ENCODE data around the gene SAC3D1. TPM values are rescaled to one million over a fixed set of nuclear protein-coding genes. Genes with fewer than 3 reads are reported as not detected.

SAC3D1 gene
- total RNA-seq, 1 donor from 2014 or later, result 8.5 TPM

- no peak for DNase-seq
These were observed 14.2 kb upstream of the SAC3D1 start for GRCh38 chr11:65026810-65027209.

DNA sequence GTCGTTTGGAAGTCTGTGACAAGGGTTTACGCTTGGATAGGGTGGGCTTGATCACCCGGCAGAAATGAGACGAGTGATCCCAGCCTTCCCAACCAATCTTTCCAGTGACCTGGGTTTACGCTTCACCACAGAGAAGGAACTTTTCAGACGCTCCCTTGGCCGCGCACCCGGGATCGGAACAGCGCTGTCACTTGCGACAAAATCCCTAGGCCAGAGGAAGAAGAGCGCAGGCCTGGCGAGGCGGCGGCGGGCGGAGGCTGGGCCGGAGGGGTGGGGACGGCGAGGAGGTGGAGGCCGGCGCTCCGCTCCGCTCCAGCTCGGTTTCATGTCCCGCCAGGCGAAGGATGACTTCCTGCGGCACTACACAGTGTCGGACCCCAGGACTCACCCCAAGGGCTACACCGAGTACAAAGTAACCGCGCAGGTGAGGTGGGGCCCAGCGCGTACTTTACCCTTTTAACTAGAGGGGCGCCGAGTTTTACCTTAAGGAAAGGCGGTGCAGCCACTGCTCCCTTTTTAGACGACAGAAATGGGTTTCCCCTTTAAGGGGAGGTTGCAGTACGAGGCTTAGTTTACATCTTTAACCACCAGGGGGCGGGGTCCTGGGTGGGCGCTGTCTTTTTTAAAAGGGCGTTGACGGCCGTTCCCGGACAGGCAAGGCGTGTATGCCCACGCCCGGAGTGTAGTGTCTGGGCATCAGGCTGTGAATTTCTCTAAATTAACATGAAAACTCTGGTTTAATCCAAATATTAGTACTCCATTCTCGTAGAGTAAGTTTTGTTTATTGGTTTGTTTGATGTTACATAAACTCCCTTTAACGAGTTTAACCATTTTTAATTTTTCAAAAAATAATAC is 13.6 kb upstream of the SAC3D1 start, which contains the start of gene SNX15:
TSS of gene SNX15 (plus strand) at position 227 of the 855 bp plus-strand sequence. CDS start at position 326, 99 bp downstream.
- peak; percentile 99 for DNase-seq

DNA sequence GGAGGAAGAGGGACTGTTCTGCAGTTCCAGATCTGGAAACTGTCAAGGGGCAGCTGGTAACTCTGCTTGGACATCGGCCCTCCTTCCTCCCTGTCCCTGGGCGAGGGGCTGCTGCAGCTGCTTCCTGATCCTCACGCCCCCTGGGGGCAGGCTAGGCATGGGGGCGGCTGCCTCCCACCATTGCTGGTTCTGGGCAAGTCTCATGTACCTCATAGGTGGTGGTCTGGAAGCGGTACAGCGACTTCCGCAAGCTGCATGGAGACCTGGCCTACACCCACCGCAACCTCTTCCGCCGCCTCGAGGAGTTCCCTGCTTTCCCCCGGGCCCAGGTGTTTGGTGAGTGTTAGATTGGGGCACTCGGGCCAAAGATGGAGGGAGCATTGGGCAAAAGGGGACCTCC is 8.8 kb upstream of the SAC3D1 start:
- DNase-seq, result no peak

GRCh38 chr11:65034423-65034822 is 6.6 kb upstream of the SAC3D1 start:
- no peak for DNase-seq

GRCh38 chr11:65035579-65035978 is 5.4 kb upstream of the SAC3D1 start:
- no peak for DNase-seq

DNA sequence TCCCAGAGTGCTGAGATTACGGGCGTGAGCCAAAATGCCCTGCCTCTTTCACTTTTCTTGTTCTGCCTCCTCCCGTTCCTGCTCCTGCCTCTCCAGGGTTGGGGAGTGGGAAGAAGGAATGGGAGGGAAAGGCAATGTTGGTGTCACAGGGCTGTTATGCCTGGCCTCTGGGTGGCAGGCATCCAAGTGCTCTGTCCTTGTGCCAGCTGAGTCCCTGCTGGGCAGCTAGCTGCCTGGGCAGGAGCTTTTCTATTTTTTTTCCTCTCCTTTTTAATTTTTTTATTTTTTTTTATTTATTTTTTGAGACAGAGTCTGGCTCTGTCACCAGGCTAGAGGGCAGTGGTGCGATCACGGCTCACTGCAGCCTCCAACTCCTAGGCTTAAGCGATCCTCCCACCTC is 4.1 kb upstream of the SAC3D1 start:
- peak; percentile 34 for DNase-seq

- no peak for DNase-seq
These were observed 527 bp upstream of the SAC3D1 start for GRCh38 chr11:65040520-65040846.

DNA sequence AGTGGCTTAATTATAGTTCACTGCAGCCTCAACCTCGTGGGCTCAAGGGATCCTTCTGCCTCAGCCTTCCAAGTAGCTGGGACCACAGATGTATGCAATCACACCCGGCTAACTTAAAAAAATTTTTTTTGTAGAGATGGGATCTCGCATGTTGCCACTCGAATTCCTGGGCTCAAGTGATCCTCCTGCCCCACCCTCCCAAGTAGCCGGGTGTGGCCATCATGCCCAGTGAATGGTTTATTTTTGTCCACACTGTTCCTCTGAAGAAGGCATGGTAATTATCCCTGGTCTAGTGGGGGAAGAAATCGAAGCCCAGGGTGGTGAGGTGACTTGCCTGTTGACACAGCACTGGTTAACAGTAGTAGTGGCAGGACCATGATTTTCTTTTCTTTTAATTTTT is 1.9 kb downstream of the SAC3D1 start:
- DNase-seq, result peak; percentile 42

DNA sequence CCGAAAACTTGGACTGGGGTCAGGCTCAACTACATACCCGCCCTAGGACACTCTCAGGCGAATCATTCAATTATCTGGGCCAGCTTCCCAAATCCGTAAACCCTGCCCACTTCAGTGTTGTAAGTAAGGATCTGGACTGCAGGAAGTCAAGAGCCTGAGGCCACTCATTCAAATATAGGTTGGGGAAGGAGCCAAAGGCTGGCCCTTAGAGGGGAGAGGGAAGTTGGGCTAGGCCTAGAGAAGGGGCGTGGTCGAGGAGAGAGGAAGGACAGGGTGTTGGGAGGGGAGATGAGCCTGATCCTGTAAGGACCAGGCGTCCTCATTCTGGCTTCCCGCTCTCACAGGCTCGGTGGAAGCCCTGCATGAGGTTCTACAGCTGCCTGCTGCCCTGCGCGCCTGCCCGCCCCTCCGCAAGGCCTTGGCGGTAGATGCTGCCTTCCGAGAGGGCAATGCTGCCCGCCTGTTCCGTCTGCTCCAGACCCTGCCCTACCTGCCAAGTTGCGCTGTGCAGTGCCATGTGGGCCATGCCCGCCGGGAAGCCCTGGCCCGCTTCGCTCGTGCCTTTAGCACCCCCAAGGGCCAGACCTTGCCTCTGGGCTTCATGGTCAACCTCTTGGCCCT is 3.0 kb downstream of the SAC3D1 start:
- peak; percentile 27 for DNase-seq

DNA sequence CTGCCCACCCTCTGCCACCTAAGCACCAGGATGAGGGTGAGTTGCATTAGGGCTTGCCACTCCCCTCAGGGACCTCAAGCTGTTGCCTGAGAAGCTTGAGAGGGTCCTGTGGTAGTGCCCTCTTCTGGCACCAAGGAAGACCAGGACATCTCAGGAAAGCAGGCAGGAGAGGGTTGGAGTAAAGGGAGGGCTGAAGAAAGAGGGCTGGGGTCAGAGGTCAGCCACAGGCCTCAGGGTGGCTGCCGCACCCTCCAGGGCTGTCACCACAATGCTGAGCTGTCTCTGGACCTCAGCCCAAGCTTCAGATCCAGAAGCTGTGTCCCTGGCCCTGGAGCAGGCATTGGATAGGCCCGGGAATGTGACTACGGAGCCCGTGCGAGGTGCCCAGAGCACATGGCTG is 4.1 kb downstream of the SAC3D1 start:
- DNase-seq, result no peak

- DNase-seq, result no peak
These were observed 4.7 kb downstream of the SAC3D1 start for GRCh38 chr11:65045728-65046127.

DNA sequence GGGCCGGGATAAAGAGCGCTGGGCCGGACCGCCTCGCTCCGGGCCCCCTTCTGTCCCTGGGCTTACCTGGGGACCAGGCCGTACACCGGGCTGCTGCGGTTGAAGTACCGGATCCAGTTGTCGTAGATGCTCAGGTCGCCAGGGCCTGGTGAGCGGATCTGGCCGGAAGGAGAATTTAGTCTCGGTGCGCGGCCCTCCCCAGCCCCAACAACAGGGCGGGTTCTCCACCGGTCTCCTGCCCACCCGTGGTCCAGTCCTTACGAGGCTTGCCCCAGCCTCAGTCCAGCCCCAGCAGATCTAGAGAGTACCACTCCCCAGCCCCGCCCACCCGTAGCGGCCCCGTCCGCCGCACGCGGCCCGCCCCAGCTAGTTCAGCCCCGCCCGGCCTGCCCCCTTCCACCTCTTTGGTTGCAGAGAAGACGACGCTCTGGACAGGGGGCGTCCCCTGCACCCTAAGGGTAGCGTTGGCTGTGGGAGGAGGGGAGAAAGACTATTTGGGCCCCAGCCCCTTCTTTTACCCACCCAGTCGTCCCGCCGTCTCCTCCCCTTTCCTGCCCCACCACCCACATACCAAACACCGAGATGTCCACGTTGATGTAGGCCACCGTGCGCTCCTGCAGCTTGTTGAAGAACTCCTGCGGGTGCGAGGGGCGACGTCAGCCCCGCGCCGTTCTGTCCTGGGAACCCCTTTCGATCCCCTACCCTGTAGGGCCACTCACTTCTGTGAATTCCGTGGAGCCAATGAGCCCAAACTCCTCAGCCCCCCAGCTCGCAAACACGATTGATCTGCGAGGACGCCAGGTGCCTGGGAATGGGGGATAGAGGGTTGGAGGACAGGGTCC is 6.8 kb downstream of the SAC3D1 start:
- peak; percentile 32 for DNase-seq

GRCh38 chr11:65051398-65051858 is 10.4 kb downstream of the SAC3D1 start:
- DNase-seq, result no peak

- DNase-seq, result no peak
These were observed 13.0 kb downstream of the SAC3D1 start for GRCh38 chr11:65053827-65054508.

- no peak for DNase-seq
These were observed 14.5 kb downstream of the SAC3D1 start for GRCh38 chr11:65055538-65055937.

DNA sequence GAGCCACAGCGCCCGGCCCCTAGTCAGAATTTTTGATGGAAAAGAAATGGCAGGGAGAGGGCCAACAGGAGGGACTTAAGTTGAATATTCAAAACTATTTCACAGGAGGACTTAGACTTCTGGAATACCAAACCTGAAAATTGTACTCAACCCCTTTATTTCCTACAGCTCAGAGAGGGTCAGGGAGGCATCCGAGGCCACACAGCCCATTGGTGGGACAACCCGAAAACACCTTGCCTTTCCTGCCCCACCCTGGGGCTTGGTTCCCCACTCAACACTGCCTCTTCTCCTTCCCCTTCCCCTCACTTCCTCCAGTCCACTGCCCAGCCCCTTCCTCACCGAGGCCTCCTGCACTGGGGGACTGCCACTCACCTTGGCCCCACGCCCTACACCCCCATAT is 16.0 kb downstream of the SAC3D1 start:
- no peak for DNase-seq

- no peak for DNase-seq
These were observed 16.5 kb downstream of the SAC3D1 start for GRCh38 chr11:65057526-65057925.

DNA sequence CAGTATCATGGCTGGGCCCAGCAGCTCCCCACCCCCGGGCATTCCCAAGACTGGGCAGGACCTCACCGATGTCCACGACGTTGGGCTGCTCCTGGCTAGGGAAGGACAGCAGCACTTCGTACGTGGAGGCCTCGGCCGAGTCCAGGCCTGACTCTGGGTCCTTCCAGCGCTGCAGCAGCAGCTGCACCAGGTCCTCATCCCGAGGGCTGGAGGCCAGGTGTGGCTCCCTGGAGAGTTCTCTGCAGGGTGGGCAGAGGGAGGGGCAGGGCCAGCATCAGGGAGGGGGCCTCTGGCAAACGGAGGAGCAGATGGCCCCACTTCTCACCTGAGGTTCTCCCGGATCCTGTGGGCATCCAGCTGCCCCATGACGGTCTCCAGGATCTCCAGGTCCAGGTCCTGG is 17.0 kb downstream of the SAC3D1 start:
- DNase-seq, result no peak

GRCh38 chr11:65058419-65059054 is 17.5 kb downstream of the SAC3D1 start, which contains the start of gene NAALADL1:
NAALADL1 (minus strand) TSS chr11:65058553; CDS start chr11:65058521, 32 bp downstream.
- no peak for DNase-seq

DNA sequence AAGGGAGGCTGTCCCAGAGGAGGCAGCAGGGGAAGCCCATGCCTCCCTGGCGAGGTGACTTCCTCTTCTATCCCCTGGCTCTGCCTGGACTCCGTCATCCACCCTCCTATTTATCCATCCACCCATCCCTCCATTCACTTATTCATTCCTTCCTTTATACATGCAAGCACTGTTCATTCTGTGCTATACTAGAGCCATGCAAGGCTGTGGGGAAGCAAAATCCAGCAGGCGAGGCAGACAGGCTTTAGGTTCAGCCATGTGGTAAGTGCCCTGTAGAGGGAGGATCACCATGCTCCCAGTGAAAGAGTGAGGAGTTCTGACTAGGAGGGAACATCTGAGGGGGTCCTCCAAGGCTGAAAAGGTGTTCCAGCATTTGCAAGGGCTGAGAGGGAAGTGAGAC is 18.5 kb downstream of the SAC3D1 start:
- no peak for DNase-seq
